NCI-H446 treated with DMSO at 0.1 percent for 48 hours (cell line): ENCODE data around the gene SRSF1.
"Not testable (repeated sequence)": the region's sequence is repeated elsewhere in the genome, so short reads cannot be mapped to it uniquely, and the experiment has no call there.

Experiments
- DNase-seq: peaks from one replicate; lab custom pipeline; 2025; lab: John Stamatoyannopoulos, UW

The SRSF1 gene, protein sequence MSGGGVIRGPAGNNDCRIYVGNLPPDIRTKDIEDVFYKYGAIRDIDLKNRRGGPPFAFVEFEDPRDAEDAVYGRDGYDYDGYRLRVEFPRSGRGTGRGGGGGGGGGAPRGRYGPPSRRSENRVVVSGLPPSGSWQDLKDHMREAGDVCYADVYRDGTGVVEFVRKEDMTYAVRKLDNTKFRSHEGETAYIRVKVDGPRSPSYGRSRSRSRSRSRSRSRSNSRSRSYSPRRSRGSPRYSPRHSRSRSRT

GRCh38 chr17:58006924-58007780 lies at the start of gene SRSF1:
Gene SRSF1, minus strand, starts transcription at chr17:58007246. Its CDS starts 109 bp downstream, at chr17:58007137.
- DNase-seq: peak; percentile 95

- no peak for DNase-seq
These were observed 49.4 kb upstream of the SRSF1 start for GRCh38 chr17:58056476-58056875.

DNA sequence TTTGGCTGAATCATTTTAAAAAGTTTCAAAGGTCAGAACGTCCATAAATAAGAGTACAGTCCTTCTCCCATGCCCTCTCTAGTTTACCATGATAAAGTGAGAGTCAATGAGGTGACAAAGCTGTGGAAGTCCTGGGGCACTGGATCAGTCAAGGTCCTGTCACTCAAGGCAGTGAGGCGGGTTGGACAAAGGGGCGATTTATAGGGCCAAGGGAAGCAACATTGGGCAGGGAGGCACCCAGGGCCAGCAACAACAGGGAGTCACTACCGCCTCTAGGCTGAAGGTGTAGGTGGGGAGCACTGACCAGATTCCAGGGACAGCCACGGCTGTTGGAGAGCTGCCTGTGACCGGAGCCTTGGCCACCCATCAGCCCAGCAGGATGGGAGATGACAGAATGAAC lies 47.6 kb upstream of the SRSF1 start:
- DNase-seq: no peak

DNA sequence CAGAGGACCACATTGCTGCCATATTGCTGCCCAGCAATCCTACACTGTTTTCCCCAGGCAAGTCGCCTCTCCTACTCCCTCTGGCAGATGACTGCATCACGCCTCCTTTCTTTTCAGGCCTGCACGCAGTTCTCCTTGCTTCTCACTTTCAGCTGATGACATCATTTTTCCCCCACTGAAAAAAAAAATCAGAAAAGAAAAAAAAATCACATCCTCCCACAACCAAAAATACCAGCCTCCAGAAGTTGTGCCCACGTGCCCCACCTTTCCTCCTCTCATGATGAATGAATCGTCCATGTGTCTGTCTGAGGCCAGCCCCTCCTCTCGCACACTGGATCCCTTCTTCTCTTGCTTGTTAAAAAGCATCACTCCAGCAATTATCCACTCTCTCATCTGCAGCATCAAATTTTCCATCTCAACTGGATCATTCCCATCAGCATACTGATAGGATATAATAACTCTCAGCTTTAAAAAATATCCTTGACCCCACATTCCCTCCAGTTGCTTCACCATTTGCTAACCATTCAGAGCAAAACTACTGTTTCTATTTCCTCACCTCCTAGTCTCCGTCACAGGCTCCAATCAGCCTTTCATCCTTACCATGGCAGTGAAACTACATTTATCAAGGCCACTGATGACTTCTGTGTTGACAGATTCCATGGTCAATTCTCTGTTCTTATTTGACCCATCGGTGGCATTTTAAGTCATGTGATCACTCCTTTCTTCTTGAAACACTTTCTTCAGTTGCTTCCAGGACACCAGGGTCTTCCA lies 46.1 kb upstream of the SRSF1 start:
- DNase-seq: no peak

DNA sequence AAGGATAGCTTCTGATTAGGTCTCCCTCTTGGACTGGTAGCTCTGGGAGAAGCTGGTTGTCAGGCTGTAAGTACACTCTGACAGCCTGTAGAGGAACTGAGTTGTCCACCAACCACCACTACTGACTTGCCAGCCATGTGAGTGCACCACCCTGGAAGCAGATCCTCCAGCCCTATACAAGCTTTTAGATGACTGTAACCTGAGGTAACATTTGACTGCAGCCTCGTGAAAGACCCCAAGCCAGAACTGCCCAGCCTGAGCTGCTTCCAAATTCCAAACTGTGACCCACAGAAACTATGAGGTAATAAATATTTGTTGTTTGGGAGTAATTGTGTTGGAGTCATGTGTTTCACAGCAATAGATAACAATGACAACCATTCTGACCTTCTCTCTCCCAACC lies 45.4 kb upstream of the SRSF1 start:
- no peak for DNase-seq

- DNase-seq: no peak
These were observed 44.4 kb upstream of the SRSF1 start for GRCh38 chr17:58051468-58051867.

DNA sequence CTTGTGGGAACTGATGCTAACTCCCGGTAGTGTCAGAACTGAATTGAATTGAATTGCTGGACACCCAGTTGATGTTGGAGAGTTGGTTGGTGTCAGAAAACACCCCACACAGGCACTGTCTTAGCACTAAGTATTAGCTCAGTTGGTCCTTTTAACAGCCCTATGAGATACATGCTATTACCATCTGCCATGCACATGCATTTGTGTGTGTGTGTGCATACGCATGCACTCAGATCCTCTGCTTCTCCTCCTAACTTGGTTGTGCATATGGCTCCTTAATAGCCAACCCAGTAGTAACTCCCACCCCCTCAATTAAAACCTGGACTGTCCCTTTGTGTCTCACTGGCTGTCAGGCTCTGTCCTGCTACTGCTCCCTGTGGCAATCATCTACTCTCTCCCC lies 43.9 kb upstream of the SRSF1 start:
- DNase-seq: no peak

DNA sequence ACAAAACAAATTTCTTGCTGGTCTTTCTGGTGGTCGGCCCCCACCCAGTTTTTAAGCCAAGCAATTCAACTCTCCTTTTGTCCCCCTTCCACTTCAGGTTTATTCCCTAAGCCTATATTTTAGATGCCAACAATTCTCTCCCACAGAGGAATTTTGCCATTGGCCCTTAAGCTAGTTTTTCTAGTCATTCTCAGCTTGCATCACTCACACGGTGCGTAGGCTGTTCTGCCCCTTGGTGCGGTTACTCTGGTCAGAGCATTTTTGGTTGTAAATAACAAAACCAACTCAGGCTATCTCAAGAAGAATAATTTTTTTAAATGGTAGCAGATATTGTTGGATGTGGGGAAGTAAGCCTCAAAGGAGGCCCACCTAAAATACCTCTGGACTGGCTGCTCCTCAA lies 42.5 kb upstream of the SRSF1 start:
- DNase-seq: no peak

DNA sequence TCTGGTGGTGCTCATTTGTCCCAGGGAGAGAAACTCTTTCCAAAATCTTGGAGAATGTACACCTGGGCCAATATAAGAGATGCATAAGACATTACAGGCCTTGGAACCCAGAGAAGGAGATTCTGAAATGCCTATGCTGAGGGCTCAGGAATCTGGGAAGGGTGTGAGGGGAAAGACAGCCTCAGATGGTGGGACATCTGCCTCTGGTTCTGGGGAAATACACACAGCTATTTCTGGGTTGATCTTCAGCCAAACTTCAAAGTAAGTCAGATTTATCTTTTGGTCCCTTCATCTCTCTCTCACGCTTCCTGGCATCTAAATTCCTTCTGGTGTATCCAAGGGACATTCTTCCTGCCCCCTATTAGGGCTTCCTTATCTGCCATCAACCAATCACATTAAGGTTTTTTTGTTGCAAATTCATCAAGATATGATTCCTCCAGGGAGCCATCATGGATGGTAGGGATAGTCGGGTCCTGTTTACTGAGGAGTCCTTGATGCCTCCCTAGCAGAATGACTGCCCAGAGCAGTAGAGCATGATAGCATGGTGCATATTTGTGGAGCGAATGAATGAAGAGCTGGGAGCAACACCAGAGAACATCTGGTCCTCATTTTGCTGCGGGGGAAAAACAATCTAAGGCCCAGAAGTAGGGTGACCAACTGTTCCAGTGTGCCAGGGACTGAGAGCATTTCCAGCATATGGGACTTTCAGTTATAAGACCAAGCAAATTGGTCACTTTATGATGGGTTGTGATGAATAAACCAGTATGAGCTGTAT lies 40.5 kb upstream of the SRSF1 start:
- no peak for DNase-seq

DNA sequence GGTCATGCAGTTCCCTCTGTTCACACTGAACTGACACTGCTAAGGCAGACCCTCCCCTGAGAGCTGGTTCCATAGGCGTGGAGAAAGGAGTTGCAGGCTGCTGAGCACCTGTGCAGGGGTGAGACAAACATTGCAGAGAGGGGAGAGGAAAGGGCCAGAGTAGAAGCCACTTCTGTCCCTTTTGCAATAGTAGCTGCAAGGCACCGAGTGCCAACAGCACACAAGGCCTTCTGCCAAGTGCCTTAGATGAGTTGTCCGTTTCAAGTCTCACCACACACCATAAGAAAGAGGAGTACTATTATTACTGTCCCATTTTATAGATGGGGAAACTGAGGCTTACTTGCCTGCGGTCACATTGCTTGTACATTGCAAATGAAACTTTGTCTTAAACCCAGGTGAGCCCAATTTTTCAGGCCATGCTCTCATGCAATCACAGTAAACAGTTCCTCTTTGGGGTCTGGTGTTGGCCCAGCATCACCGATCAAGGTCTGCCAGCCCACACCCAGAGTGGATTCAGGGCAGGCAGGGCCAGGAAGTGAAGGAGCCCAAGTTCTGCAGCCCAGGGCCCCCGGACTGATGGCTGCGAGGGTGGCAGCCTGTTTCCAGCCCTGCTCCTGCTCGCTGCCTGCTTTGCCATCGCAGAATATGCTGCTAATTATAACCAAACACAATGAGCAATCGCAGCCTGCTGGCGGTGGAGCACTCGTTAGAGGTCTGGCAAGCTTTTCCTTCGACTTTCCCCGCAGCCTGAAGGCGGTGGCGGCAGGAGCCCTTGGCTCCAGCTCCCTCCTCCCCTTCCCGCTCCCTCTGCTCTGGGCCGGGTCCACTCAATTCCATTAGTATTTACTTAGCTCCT lies 39.4 kb upstream of the SRSF1 start:
- DNase-seq: peak; percentile 10

- DNase-seq: not testable (repeated sequence)
These were observed 37.2 kb upstream of the SRSF1 start for GRCh38 chr17:58044256-58044655.

GRCh38 chr17:58043221-58044181 lies 36.5 kb upstream of the SRSF1 start:
- no peak for DNase-seq

DNA sequence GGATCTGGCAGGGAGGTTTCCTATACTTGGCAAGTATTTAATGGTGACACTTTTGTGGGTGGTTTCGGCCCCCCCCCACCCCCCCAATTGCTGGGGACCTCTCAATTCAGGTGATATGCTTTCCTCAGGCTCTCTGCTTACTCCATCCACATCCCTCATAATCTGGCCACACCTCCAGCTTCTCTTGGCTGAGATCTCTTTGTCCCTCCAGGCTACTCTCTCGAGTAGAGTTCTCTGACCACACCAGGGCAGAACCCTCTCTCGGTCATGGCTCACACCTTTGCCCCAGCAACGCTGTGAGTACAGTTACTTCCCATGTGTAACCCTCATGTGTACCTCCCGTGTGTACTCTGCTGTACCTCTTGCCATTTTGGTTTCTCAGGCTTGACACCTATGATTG lies 34.1 kb upstream of the SRSF1 start:
- no peak for DNase-seq

GRCh38 chr17:58040386-58040785 lies 33.3 kb upstream of the SRSF1 start:
- DNase-seq: no peak

GRCh38 chr17:58039975-58040374 lies 32.9 kb upstream of the SRSF1 start:
- no peak for DNase-seq

GRCh38 chr17:58032691-58033415 lies 25.8 kb upstream of the SRSF1 start:
- DNase-seq: no peak

- DNase-seq: no peak
These were observed 21.5 kb upstream of the SRSF1 start for GRCh38 chr17:58028578-58028977.

- no peak for DNase-seq
These were observed 13.4 kb upstream of the SRSF1 start for GRCh38 chr17:58020401-58020800.

DNA sequence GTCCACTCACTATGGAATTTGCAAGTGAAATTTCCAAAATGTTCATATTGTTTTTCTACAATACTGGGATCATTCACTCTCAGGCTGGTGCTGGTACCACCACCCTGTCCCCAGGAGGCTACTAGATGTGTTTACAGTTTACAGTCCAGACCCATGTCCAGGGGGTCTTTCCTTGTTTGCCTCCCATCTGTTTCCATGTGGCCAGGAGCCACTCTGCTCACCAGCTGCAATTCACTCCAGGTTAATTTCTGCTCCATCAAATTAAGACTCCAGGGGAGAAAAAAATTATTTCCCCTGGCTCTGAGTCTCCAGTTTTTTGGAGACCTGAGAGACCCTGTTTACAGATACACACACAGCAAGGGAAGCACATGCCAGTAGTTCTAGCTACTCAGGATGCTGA lies 12.5 kb upstream of the SRSF1 start:
- DNase-seq: no peak
